AG20443 (cell line): ENCODE results near the gene DGKZ.

Experiments
- DNase-seq: peaks from one replicate; pipeline ENCODE4 v3.0.0; 2012; ENCODE audit warnings: low spot score, mixed read lengths

Gene DGKZ

GRCh38 chr11:46327829-46328228 lies 19.4 kb upstream of the DGKZ start:
- DNase-seq, result no peak

- no peak for DNase-seq
These were observed 17.1 kb upstream of the DGKZ start for GRCh38 chr11:46330154-46330553.

- no peak for DNase-seq
These were observed 16.5 kb upstream of the DGKZ start for GRCh38 chr11:46330563-46331281.

GRCh38 chr11:46331282-46331984 lies 15.8 kb upstream of the DGKZ start:
- DNase-seq, result no peak

- DNase-seq, result no peak
These were observed 15.1 kb upstream of the DGKZ start for GRCh38 chr11:46332093-46332567.

GRCh38 chr11:46332568-46333393 lies 14.5 kb upstream of the DGKZ start:
- peak; percentile 53 for DNase-seq

- no peak for DNase-seq
These were observed 13.8 kb upstream of the DGKZ start for GRCh38 chr11:46333394-46333947.

GRCh38 chr11:46334211-46334610 lies 13.1 kb upstream of the DGKZ start:
- no peak for DNase-seq

- DNase-seq, result no peak
These were observed 12.0 kb upstream of the DGKZ start for GRCh38 chr11:46335271-46335670.

GRCh38 chr11:46335890-46336562 lies 11.2 kb upstream of the DGKZ start:
- no peak for DNase-seq

- DNase-seq, result no peak
These were observed 10.6 kb upstream of the DGKZ start for GRCh38 chr11:46336563-46337180.

- DNase-seq, result no peak
These were observed 9.5 kb upstream of the DGKZ start for GRCh38 chr11:46337626-46338345.

- no peak for DNase-seq
These were observed 8.7 kb upstream of the DGKZ start for GRCh38 chr11:46338636-46338987.

GRCh38 chr11:46338988-46339666 lies 8.1 kb upstream of the DGKZ start:
- DNase-seq, result peak; percentile 42

GRCh38 chr11:46339816-46340215 lies 7.4 kb upstream of the DGKZ start:
- DNase-seq, result no peak

GRCh38 chr11:46341454-46341853 lies 5.8 kb upstream of the DGKZ start:
- no peak for DNase-seq

- DNase-seq, result no peak
These were observed 5.0 kb upstream of the DGKZ start for GRCh38 chr11:46342239-46342638.

- no peak for DNase-seq
These were observed 3.7 kb upstream of the DGKZ start for GRCh38 chr11:46343520-46343919.

GRCh38 chr11:46345131-46345597 lies 2.1 kb upstream of the DGKZ start:
- DNase-seq, result no peak

- no peak for DNase-seq
These were observed 1.3 kb upstream of the DGKZ start for GRCh38 chr11:46345881-46346484.
